Loucy (cell line): ENCODE data around the gene SMPD2.

Source experiments
- H2AFZ ChIP-seq: fragments of 200-600 bp; sonication (generic); 2 replicates; pipeline ENCODE4 v1.6.0; 2016; ENCODE audit warnings: antibody characterized with exemption, mild to moderate bottlenecking, low read length, moderate library complexity
- H3F3A ChIP-seq: fragments of 200-600 bp; 2 replicates; pipeline ENCODE4 v1.6.0; 2016; ENCODE audit warnings: antibody characterized with exemption, low read depth, mild to moderate bottlenecking
- H3K27me3 ChIP-seq: fragments of 200-600 bp; sonication (generic); 2 replicates; pipeline ENCODE4 v1.6.1; 2014; ENCODE audit warnings: low read length, mild to moderate bottlenecking; ENCODE audit not compliant: insufficient read depth, poor library complexity, severe bottlenecking
- H3K36me3 ChIP-seq: fragments of 200-600 bp; sonication (generic); 2 replicates; pipeline ENCODE4 v1.6.1; 2016; ENCODE audit warnings: low read length; ENCODE audit not compliant: insufficient read depth
- H3K4me1 ChIP-seq: fragments of 200-600 bp; sonication (generic); 2 replicates; pipeline ENCODE4 v1.5.1; 2014; ENCODE audit warnings: low read length, mild to moderate bottlenecking; ENCODE audit not compliant: insufficient read depth, poor library complexity, severe bottlenecking
- H3K4me2 ChIP-seq: fragments of 200-600 bp; sonication (generic); 2 replicates; pipeline ENCODE4 v1.6.0; 2014; ENCODE audit warnings: antibody characterized with exemption, low read length, low read depth, mild to moderate bottlenecking; ENCODE audit not compliant: poor library complexity, severe bottlenecking
- H3K4me3 ChIP-seq: fragments of 200-600 bp; sonication (generic); 2 replicates; pipeline ENCODE4 v1.5.1; 2014; ENCODE audit warnings: low read length, mild to moderate bottlenecking, mixed read lengths; ENCODE audit not compliant: poor library complexity, severe bottlenecking
- H3K79me2 ChIP-seq: fragments of 200-600 bp; sonication (generic); 2 replicates; pipeline ENCODE4 v1.6.1; 2014; ENCODE audit warnings: low read length; ENCODE audit not compliant: insufficient read depth
- H3K9ac ChIP-seq: fragments of 200-600 bp; sonication (generic); 2 replicates; pipeline ENCODE4 v1.6.0; 2014; ENCODE audit warnings: mild to moderate bottlenecking, low read depth, low read length, moderate library complexity; ENCODE audit not compliant: poor library complexity, severe bottlenecking
- H3K9me2 ChIP-seq: fragments of 200-600 bp; sonication (generic); replicated peaks from 2 replicates; pipeline ENCODE4 v1.6.1; 2016; ENCODE audit warnings: low read depth, low read length, mixed read lengths
- H3K9me3 ChIP-seq: fragments of 200-600 bp; sonication (generic); 2 replicates; pipeline ENCODE4 v1.6.1; 2014; ENCODE audit warnings: mild to moderate bottlenecking, antibody characterized with exemption, low read length, low read depth; ENCODE audit not compliant: insufficient read depth
- H4K20me1 ChIP-seq: fragments of 200-600 bp; sonication (generic); 2 replicates; pipeline ENCODE4 v1.6.0; 2014; ENCODE audit warnings: antibody characterized with exemption, low read length, mild to moderate bottlenecking; ENCODE audit not compliant: insufficient read depth, poor library complexity, severe bottlenecking
- EZH2phosphoT487 ChIP-seq: fragments of 200-600 bp; IDR thresholded peaks from 2 replicates; pipeline ENCODE4 v1.6.1; 2018; ENCODE audit warnings: antibody characterized with exemption, mild to moderate bottlenecking, moderate library complexity, borderline replicate concordance
- TF ChIP-seq, protein P1 (sequence below): fragments of 200-600 bp; sonication (generic); conservative IDR thresholded peaks from 2 replicates; pipeline ENCODE4 v1.5.1; 2014; ENCODE audit warnings: mild to moderate bottlenecking, antibody characterized with exemption, low read length

The SMPD2 gene

DNA sequence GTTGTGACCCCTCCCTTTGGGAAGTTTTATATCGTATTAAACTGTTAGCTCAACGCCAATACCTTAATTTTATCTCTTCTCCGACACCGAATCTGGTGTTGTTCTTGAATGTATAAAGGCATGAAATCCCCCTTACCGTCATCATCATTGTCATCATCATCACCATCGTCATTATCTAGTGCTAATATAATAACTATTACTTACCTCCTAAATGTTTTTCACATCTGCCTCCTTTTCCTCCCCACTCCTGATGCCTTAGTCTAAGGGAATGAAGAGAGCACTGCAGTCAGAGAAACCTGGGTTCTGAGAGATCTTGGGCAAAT is 43.2 kb downstream of the SMPD2 start:
- Histone ChIP-seq H3K27me3 (no peaks in the 10 kb centered on the region), H2AFZ (peak overlapping the region; percentile 81), H3K4me1 (peaks cover 38% of the 10 kb centered on the region), H3K79me2 (peaks cover 41% of the 10 kb centered on the region), H3K4me3 (peak overlapping the region; percentile 76), H3K9ac (peak overlapping the region; percentile 58), H3F3A (no peaks in the 10 kb centered on the region), H4K20me1 (peaks cover 26% of the 10 kb centered on the region), H3K36me3 (0 out of 2 replicates have a peak, but pooled peaks cover 4% of the 10 kb centered on the region), H3K9me2 (no peaks in the 10 kb centered on the region), H3K4me2 (peak overlapping the region; percentile 76), H3K9me3 (no peaks in the 10 kb centered on the region)
- no peak for TF ChIP-seq EZH2phosphoT487
- TF ChIP-seq, protein P1, sequence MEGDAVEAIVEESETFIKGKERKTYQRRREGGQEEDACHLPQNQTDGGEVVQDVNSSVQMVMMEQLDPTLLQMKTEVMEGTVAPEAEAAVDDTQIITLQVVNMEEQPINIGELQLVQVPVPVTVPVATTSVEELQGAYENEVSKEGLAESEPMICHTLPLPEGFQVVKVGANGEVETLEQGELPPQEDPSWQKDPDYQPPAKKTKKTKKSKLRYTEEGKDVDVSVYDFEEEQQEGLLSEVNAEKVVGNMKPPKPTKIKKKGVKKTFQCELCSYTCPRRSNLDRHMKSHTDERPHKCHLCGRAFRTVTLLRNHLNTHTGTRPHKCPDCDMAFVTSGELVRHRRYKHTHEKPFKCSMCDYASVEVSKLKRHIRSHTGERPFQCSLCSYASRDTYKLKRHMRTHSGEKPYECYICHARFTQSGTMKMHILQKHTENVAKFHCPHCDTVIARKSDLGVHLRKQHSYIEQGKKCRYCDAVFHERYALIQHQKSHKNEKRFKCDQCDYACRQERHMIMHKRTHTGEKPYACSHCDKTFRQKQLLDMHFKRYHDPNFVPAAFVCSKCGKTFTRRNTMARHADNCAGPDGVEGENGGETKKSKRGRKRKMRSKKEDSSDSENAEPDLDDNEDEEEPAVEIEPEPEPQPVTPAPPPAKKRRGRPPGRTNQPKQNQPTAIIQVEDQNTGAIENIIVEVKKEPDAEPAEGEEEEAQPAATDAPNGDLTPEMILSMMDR: no peak

- no peaks in the 10 kb centered on the region for H3K9me2 ChIP-seq
- H3K79me2 ChIP-seq: peaks cover 36% of the 10 kb centered on the region
- H3K4me2 ChIP-seq: peak overlapping the region; percentile 76
- H2AFZ ChIP-seq: peak overlapping the region; percentile 81
- TF ChIP-seq, protein P1: no peak
- TF ChIP-seq EZH2phosphoT487: no peak
- peaks cover 23% of the 10 kb centered on the region for H4K20me1 ChIP-seq
- 0 out of 2 replicates have a peak, but pooled peaks cover 4% of the 10 kb centered on the region for H3K36me3 ChIP-seq
- H3K9ac ChIP-seq: peak overlapping the region; percentile 58
- no peaks in the 10 kb centered on the region for H3K27me3 ChIP-seq
- no peaks in the 10 kb centered on the region for H3F3A ChIP-seq
- no peaks in the 10 kb centered on the region for H3K9me3 ChIP-seq
- H3K4me3 ChIP-seq: peak overlapping the region; percentile 76
- H3K4me1 ChIP-seq: peaks cover 34% of the 10 kb centered on the region
Observed at GRCh38 chr6:109484122-109484521, 43.6 kb downstream of the SMPD2 start.

GRCh38 chr6:109485266-109485935 is 44.9 kb downstream of the SMPD2 start:
- TF ChIP-seq, protein P1: no peak
- TF ChIP-seq EZH2phosphoT487: no peak
- Histone ChIP-seq H3K27me3 (no peaks in the 10 kb centered on the region), H2AFZ (no peak overlapping the region), H3K9ac (no peak overlapping the region), H3K79me2 (peaks cover 26% of the 10 kb centered on the region), H3K4me1 (peaks cover 32% of the 10 kb centered on the region), H3K9me2 (no peaks in the 10 kb centered on the region), H3K4me2 (no peak overlapping the region), H4K20me1 (peaks cover 16% of the 10 kb centered on the region), H3F3A (no peaks in the 10 kb centered on the region), H3K36me3 (0 out of 2 replicates have a peak, but pooled peaks cover 4% of the 10 kb centered on the region), H3K4me3 (no peak overlapping the region), H3K9me3 (no peaks in the 10 kb centered on the region)
